ENCODE measurements around the gene TPPP2.

TPPP2 gene

GRCh38 chr14:20997564-20997963, 32.5 kb upstream of the TPPP2 start:
- no peak for ATAC-seq
- TF ChIP-seq RARB (CRISPR knock-in tag; IDR thresholded peaks at IDR 0.05) (no peak), ZC3H10 (CRISPR knock-in tag; IDR thresholded peaks at IDR 0.05) (no peak), CSRNP3 (CRISPR knock-in tag; IDR thresholded peaks at IDR 0.05) (no peak), PPARA (CRISPR knock-in tag; IDR thresholded peaks at IDR 0.05; ENCODE audit: borderline replicate concordance) (no peak), POU6F1 (CRISPR knock-in tag; IDR thresholded peaks at IDR 0.05; ENCODE audit: borderline replicate concordance, low read depth) (no peak), ZNF70 (CRISPR knock-in tag; IDR thresholded peaks at IDR 0.05) (no peak), ZNF565 (CRISPR knock-in tag; conservative IDR thresholded peaks at IDR 0.05; ENCODE audit: low read depth) (no peak), OSR1 (CRISPR knock-in tag; IDR thresholded peaks at IDR 0.05) (no peak), CSDC2 (CRISPR knock-in tag; IDR thresholded peaks at IDR 0.05) (no peak)
- TF ChIP-seq, protein P1, sequence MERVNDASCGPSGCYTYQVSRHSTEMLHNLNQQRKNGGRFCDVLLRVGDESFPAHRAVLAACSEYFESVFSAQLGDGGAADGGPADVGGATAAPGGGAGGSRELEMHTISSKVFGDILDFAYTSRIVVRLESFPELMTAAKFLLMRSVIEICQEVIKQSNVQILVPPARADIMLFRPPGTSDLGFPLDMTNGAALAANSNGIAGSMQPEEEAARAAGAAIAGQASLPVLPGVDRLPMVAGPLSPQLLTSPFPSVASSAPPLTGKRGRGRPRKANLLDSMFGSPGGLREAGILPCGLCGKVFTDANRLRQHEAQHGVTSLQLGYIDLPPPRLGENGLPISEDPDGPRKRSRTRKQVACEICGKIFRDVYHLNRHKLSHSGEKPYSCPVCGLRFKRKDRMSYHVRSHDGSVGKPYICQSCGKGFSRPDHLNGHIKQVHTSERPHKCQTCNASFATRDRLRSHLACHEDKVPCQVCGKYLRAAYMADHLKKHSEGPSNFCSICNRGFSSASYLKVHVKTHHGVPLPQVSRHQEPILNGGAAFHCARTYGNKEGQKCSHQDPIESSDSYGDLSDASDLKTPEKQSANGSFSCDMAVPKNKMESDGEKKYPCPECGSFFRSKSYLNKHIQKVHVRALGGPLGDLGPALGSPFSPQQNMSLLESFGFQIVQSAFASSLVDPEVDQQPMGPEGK (CRISPR knock-in tag; IDR thresholded peaks at IDR 0.05; ENCODE audit: borderline replicate concordance) = no peak

DNA sequence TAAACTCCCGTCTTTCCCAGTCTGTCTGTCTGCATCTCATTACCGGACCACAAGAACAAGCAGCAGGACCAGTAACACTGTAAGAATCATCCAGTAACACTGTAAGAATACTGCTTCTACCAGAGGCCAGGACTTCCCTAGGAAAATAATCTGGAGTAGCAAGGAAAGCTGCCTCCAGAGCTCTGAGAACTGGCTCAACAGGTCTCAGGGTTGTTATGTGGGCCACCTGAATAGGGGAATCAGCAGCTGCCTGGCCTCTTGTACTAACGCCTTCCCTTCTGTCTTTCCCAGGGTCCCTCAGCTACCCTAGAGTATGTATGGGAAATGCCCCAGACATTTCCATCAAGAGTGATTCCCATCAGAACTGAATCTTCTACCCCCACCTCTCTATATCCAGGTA, 31.9 kb upstream of the TPPP2 start:
- TF ChIP-seq GLIS3 (CRISPR knock-in tag; IDR thresholded peaks at IDR 0.05) = no peak
- TF ChIP-seq ZFP3 (CRISPR knock-in tag; IDR thresholded peaks at IDR 0.05) = no peak
- no peak for TF ChIP-seq RARB (CRISPR knock-in tag; IDR thresholded peaks at IDR 0.05)
- no peak for TF ChIP-seq ZFP30 (CRISPR knock-in tag; IDR thresholded peaks at IDR 0.05)
- no peak for TF ChIP-seq BACH2 (CRISPR knock-in tag; IDR thresholded peaks at IDR 0.05; ENCODE audit: borderline replicate concordance)
- TF ChIP-seq, protein P1 (CRISPR knock-in tag; IDR thresholded peaks at IDR 0.05; ENCODE audit: borderline replicate concordance) = no peak
- TF ChIP-seq CREB5 (CRISPR knock-in tag; IDR thresholded peaks at IDR 0.05; ENCODE audit: low read depth) = no peak
- TF ChIP-seq ZNF565 (CRISPR knock-in tag; conservative IDR thresholded peaks at IDR 0.05; ENCODE audit: low read depth) = no peak
- no peak for TF ChIP-seq CSRNP3 (CRISPR knock-in tag; IDR thresholded peaks at IDR 0.05)
- no peak for TF ChIP-seq ZC3H10 (CRISPR knock-in tag; IDR thresholded peaks at IDR 0.05)
- no peak for TF ChIP-seq PPARA (CRISPR knock-in tag; IDR thresholded peaks at IDR 0.05; ENCODE audit: borderline replicate concordance)
- TF ChIP-seq TCF4 (CRISPR knock-in tag; IDR thresholded peaks at IDR 0.05; ENCODE audit: borderline replicate concordance) = no peak
- TF ChIP-seq ZNF70 (CRISPR knock-in tag; IDR thresholded peaks at IDR 0.05) = no peak
- TF ChIP-seq, protein P2, sequence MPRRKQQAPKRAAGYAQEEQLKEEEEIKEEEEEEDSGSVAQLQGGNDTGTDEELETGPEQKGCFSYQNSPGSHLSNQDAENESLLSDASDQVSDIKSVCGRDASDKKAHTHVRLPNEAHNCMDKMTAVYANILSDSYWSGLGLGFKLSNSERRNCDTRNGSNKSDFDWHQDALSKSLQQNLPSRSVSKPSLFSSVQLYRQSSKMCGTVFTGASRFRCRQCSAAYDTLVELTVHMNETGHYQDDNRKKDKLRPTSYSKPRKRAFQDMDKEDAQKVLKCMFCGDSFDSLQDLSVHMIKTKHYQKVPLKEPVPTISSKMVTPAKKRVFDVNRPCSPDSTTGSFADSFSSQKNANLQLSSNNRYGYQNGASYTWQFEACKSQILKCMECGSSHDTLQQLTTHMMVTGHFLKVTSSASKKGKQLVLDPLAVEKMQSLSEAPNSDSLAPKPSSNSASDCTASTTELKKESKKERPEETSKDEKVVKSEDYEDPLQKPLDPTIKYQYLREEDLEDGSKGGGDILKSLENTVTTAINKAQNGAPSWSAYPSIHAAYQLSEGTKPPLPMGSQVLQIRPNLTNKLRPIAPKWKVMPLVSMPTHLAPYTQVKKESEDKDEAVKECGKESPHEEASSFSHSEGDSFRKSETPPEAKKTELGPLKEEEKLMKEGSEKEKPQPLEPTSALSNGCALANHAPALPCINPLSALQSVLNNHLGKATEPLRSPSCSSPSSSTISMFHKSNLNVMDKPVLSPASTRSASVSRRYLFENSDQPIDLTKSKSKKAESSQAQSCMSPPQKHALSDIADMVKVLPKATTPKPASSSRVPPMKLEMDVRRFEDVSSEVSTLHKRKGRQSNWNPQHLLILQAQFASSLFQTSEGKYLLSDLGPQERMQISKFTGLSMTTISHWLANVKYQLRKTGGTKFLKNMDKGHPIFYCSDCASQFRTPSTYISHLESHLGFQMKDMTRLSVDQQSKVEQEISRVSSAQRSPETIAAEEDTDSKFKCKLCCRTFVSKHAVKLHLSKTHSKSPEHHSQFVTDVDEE (CRISPR knock-in tag; IDR thresholded peaks at IDR 0.05) = no peak
- no peak for TF ChIP-seq SNAI2 (CRISPR knock-in tag; IDR thresholded peaks at IDR 0.05)
- TF ChIP-seq ARNTL (CRISPR knock-in tag; IDR thresholded peaks at IDR 0.05; ENCODE audit: borderline replicate concordance, low read depth) = no peak
- no peak for TF ChIP-seq OSR1 (CRISPR knock-in tag; IDR thresholded peaks at IDR 0.05)
- no peak for TF ChIP-seq POU6F1 (CRISPR knock-in tag; IDR thresholded peaks at IDR 0.05; ENCODE audit: borderline replicate concordance, low read depth)
- no peak for TF ChIP-seq ESRRG (CRISPR knock-in tag; IDR thresholded peaks at IDR 0.05)
- no peak for TF ChIP-seq TOX (CRISPR knock-in tag; IDR thresholded peaks at IDR 0.05; ENCODE audit: borderline replicate concordance)
- no peak; the same call in 2 of the 3 replicates for ATAC-seq

Data from SK-N-SH treated with all-trans-retinoic acid at 6 μM for 48 hours (cell line).